Measurements from ENCODE around the gene HSPA4. TPM values are rescaled to one million over a fixed set of nuclear protein-coding genes. Genes with fewer than 3 reads are reported as not detected.
"Not testable (repeated sequence)": the region's sequence is repeated elsewhere in the genome, so short reads cannot be mapped to it uniquely, and the experiment has no call there.

Gene HSPA4
- polyA plus RNA-seq, 4 donors, result 30.9 to 67.1 (median 41.1) TPM

DNA sequence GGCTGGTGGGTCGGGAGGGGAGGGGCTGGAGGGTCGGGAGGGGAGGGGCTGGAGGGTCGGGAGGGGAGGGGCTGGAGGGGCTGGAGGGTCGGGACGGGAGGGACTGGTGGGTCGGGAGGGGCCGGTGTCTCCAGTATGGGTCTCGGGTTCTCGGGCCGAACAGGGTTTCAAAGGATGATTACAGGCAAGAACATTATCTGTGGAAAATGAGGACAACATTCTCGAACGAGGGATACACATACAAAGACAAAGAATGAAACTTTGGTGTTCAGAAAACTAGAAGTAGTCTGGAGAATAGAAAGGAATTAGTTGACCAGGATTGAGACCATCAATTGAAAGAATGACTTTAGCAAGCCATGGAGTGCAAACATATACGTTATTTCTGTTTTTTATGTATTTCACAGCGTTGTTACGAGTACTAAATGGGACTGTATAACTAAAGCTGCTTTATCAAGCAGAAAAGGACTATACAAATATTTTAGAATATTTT is 25.1 kb upstream of the HSPA4 start:
- Histone ChIP-seq H3K4me1 (ENCODE audit: control insufficient read depth in 3 of 3, insufficient read depth in 2 of 3, low read depth in 1 of 3, low read length in 2 of 3) (peaks cover 0 to 5% (median 5%) of the 10 kb centered on the region in 3 donors), H3K4me3 (ENCODE audit: low read depth in 1 of 3, low read length in 3 of 3) (peak overlapping the region; percentile 78 to 100 (median 82)), H3K36me3 (ENCODE audit: control insufficient read depth in 3 of 3, insufficient read depth in 2 of 3, low read depth in 1 of 3, low read length in 3 of 3) (peaks cover 0 to 8% (median 0%) of the 10 kb centered on the region in 3 donors), H3K9me3 (ENCODE audit: control insufficient read depth in 2 of 2, insufficient read depth in 1 of 2, low read depth in 1 of 2, low read length in 1 of 2) (no peaks in the 10 kb centered on the region), H3K27me3 (ENCODE audit: control insufficient read depth in 3 of 3, insufficient read depth in 3 of 3, low read length in 3 of 3) (no peaks in the 10 kb centered on the region), H3K27ac (ENCODE audit: low read depth in 1 of 3, low read length in 2 of 3) (peak overlapping the region in 2 of 3 donors; percentile 47 to 62)
- FAIRE-seq (no peak), DNase-seq (no peak)
- WGBS, 3 donors, result 4 to 7% (median 6%) methylated on average over 14 to 15 of the region's 15 CpGs

DNA sequence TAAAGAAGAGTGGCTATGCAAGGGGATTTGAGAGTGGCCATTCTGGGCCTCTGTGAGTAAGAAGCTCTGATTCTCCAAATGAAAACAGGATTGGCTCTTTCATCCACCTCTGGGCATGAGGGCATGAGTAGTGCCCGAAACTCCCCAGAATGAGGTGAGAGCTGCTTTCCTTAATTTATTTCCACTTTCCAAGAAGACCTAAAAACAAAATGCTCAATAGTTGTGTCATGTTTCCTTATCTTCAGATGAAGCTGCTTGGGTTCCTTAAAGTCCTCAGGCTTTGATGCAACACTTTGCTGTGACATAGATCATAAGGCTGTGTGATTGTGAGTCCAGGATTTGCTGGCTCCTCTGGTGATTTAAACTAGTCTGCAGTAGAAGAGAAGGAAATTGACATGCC is 22.4 kb upstream of the HSPA4 start:
- Histone ChIP-seq H3K4me3 (ENCODE audit: low read depth in 1 of 3, low read length in 3 of 3) (no peak overlapping the region), H3K36me3 (ENCODE audit: control insufficient read depth in 3 of 3, insufficient read depth in 2 of 3, low read depth in 1 of 3, low read length in 3 of 3) (peaks cover 0 to 1% (median 0%) of the 10 kb centered on the region in 3 donors), H3K4me1 (ENCODE audit: control insufficient read depth in 3 of 3, insufficient read depth in 2 of 3, low read depth in 1 of 3, low read length in 2 of 3) (peaks cover 0 to 3% (median 2%) of the 10 kb centered on the region in 3 donors), H3K27me3 (ENCODE audit: control insufficient read depth in 3 of 3, insufficient read depth in 3 of 3, low read length in 3 of 3) (no peaks in the 10 kb centered on the region), H3K27ac (ENCODE audit: low read depth in 1 of 3, low read length in 2 of 3) (no peak overlapping the region), H3K9me3 (ENCODE audit: control insufficient read depth in 2 of 2, insufficient read depth in 1 of 2, low read depth in 1 of 2, low read length in 1 of 2) (no peaks in the 10 kb centered on the region)
- no peak for FAIRE-seq
- no peak for DNase-seq
- 88 to 100% (median 95%) methylated on average over 1 of the region's 1 CpG for WGBS, 3 donors

DNA sequence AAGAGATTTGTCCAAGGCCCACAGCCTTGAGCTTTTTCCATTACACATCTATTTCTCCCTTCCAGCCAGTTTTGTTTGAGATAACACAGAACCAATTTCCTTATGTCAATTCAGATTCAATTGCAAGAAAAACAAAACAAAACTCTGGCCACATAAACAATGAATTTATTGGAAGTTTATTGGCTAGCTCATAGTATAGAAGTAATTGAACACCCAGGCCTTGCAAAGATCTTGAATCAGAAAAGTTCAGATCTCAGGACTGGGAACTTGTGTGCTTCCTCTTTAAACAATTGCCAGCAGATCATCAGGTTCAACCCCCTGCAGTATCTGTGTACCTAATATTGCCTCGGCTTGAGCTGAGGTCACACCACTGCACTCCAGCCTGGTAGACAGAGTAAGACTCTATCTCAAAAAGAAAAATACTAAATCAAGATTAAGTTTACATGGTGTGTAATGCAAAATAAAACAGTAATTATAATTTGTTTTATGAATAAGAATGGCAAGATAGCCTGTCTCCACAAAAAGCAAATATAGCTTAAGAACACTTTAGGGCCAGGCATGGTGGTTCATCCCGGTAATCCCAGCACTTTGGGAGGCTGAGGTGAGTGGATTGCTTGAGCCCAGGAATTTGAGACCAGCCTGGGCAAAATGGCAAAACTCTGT is 21.3 kb upstream of the HSPA4 start:
- no peaks in the 10 kb centered on the region for H3K27me3 ChIP-seq (ENCODE audit: control insufficient read depth in 3 of 3, insufficient read depth in 3 of 3, low read length in 3 of 3)
- H3K4me3 ChIP-seq (ENCODE audit: low read depth in 1 of 3, low read length in 3 of 3), result no peak overlapping the region
- WGBS, 3 donors, result 57 to 84% (median 62%) methylated on average over 2 of the region's 2 CpGs
- no peak for DNase-seq
- H3K9me3 ChIP-seq (ENCODE audit: control insufficient read depth in 2 of 2, insufficient read depth in 1 of 2, low read depth in 1 of 2, low read length in 1 of 2), result no peaks in the 10 kb centered on the region
- no peaks in the 10 kb centered on the region for H3K36me3 ChIP-seq (ENCODE audit: control insufficient read depth in 3 of 3, insufficient read depth in 2 of 3, low read depth in 1 of 3, low read length in 3 of 3)
- peaks cover 0 to 1% (median 0%) of the 10 kb centered on the region in 3 donors for H3K4me1 ChIP-seq (ENCODE audit: control insufficient read depth in 3 of 3, insufficient read depth in 2 of 3, low read depth in 1 of 3, low read length in 2 of 3)
- FAIRE-seq, result no peak
- no peak overlapping the region for H3K27ac ChIP-seq (ENCODE audit: low read depth in 1 of 3, low read length in 2 of 3)

DNA sequence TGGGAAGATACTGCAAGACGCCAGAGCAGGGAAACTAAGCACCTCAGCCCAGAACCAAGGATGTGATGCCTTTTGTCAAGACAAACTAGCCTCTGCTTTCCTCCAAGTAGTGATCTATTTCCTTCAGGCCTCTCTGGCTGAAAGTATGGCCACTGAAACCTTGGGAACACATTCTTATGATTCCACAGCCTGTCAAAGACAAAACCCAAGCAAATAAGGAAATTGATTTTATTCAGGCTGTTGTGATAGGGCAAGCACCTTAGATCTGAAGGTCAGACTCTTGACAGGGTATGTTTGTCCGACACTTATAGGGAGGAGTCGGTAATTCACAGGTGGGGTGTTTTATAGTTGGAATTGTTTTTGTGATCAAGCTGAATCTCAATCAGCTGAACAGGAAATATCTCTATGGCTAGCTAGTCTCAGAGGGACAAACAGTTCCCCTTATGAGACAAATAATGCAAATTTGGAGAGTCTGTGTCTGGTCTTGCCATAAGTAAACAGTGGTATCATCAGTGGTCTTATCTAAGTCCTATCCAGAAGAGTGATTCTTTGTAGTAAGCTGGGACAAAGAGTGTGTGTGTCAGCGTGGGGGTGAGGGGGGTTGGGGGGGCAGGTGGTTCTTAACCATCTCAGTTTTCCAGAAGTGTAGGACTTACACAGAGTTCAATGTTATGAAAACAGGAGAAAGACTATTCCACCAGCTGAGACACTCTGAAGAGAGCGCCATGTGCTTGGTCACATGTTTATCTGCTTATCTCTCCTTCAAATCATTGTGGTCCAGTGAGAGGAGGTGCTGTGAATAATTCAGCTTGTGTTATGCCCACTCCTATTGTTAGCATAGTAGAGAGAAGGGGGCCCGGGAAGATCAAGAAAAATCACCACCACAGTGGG is 18.7 kb upstream of the HSPA4 start:
- Histone ChIP-seq H3K9me3 (ENCODE audit: control insufficient read depth in 2 of 2, insufficient read depth in 1 of 2, low read depth in 1 of 2, low read length in 1 of 2) (no peaks in the 10 kb centered on the region), H3K27ac (ENCODE audit: low read depth in 1 of 3, low read length in 2 of 3) (no peak overlapping the region), H3K4me3 (ENCODE audit: low read depth in 1 of 3, low read length in 3 of 3) (no peak overlapping the region), H3K27me3 (ENCODE audit: control insufficient read depth in 3 of 3, insufficient read depth in 3 of 3, low read length in 3 of 3) (no peaks in the 10 kb centered on the region), H3K36me3 (ENCODE audit: control insufficient read depth in 3 of 3, insufficient read depth in 2 of 3, low read depth in 1 of 3, low read length in 3 of 3) (no peaks in the 10 kb centered on the region), H3K4me1 (ENCODE audit: control insufficient read depth in 3 of 3, insufficient read depth in 2 of 3, low read depth in 1 of 3, low read length in 2 of 3) (no peaks in the 10 kb centered on the region)
- FAIRE-seq (no peak), DNase-seq (peak in 1 of 2 donors; percentile 37)
- WGBS, 3 donors, result 39 to 49% (median 46%) methylated on average over 6 of the region's 6 CpGs

DNA sequence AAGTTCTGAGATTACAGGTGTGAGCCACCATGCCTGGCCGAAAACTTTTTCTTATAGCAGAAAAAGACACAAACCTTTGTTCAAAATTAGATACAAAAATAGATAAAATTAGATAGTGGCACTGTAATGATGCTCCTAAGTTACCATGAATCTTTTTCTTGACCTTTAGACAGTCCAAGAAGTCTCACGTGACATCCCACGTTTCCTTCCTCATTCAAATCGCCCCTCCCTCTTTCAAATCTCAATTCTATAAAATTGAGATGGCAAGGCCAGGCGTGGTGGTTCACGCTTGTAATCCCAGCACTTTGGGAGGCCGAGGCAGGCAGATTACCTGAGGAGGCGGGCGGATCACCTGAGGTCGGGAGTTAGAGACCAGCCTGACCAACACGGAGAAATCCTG is 17.7 kb upstream of the HSPA4 start:
- H3K27me3 ChIP-seq (ENCODE audit: control insufficient read depth in 3 of 3, insufficient read depth in 3 of 3, low read length in 3 of 3), result no peaks in the 10 kb centered on the region
- no peaks in the 10 kb centered on the region for H3K9me3 ChIP-seq (ENCODE audit: control insufficient read depth in 2 of 2, insufficient read depth in 1 of 2, low read depth in 1 of 2, low read length in 1 of 2)
- FAIRE-seq (no peak), DNase-seq (no peak)
- no peaks in the 10 kb centered on the region for H3K36me3 ChIP-seq (ENCODE audit: control insufficient read depth in 3 of 3, insufficient read depth in 2 of 3, low read depth in 1 of 3, low read length in 3 of 3)
- no peaks in the 10 kb centered on the region for H3K4me1 ChIP-seq (ENCODE audit: control insufficient read depth in 3 of 3, insufficient read depth in 2 of 3, low read depth in 1 of 3, low read length in 2 of 3)
- H3K27ac ChIP-seq (ENCODE audit: low read depth in 1 of 3, low read length in 2 of 3), result no peak overlapping the region
- no peak overlapping the region for H3K4me3 ChIP-seq (ENCODE audit: low read depth in 1 of 3, low read length in 3 of 3)
- 79 to 82% (median 79%) methylated on average over 11 of the region's 11 CpGs for WGBS, 3 donors

DNA sequence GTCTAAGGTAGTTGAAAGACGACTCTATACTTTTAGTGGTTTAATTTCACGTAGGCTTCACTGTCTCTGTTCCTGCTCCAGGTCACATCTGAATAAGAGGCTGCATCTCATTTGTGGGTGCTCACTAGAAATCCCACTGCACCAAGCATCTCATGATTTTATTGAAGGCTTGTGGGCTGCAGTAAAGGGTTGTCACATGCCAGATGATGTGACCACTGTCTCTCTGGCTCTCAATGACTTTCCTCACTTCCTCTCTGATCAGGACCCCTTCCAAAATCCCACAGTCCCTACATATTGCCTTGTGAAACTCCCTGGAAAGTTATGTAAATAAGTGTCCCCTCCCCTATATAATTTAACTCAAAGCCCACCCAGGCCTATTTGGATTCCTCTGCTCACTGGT is 16.6 kb upstream of the HSPA4 start:
- FAIRE-seq (no peak), DNase-seq (no peak)
- WGBS, 3 donors, result 53 to 73% (median 69%) methylated on average over 2 of the region's 2 CpGs
- no peaks in the 10 kb centered on the region for H3K4me1 ChIP-seq (ENCODE audit: control insufficient read depth in 3 of 3, insufficient read depth in 2 of 3, low read depth in 1 of 3, low read length in 2 of 3)
- no peak overlapping the region for H3K27ac ChIP-seq (ENCODE audit: low read depth in 1 of 3, low read length in 2 of 3)
- no peak overlapping the region for H3K4me3 ChIP-seq (ENCODE audit: low read depth in 1 of 3, low read length in 3 of 3)
- H3K27me3 ChIP-seq (ENCODE audit: control insufficient read depth in 3 of 3, insufficient read depth in 3 of 3, low read length in 3 of 3), result no peaks in the 10 kb centered on the region
- H3K9me3 ChIP-seq (ENCODE audit: control insufficient read depth in 2 of 2, insufficient read depth in 1 of 2, low read depth in 1 of 2, low read length in 1 of 2), result no peaks in the 10 kb centered on the region
- H3K36me3 ChIP-seq (ENCODE audit: control insufficient read depth in 3 of 3, insufficient read depth in 2 of 3, low read depth in 1 of 3, low read length in 3 of 3), result no peaks in the 10 kb centered on the region

DNA sequence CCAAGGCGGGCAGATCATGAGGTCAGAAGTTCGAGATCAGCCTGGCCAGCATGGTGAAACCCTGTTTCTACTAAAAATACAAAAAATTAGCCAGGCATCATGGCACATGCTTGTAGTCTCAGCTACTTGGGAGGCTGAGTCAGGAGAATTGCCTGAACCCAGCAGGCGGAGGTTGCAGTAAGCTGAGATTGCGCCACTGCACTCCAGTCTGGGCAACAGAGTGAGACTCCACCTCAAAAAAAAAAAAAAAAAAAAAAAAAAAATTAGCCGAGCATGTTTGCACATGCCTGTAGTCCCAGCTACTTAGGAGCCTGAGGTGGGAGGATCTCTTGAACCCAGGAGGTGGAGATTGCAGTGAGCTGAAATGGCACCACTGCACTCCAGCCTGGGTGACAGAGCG is 15.1 kb upstream of the HSPA4 start:
- not testable (repeated sequence) for H3K4me1 ChIP-seq (ENCODE audit: control insufficient read depth in 3 of 3, insufficient read depth in 2 of 3, low read depth in 1 of 3, low read length in 2 of 3); FAIRE-seq; H3K27me3 ChIP-seq (ENCODE audit: control insufficient read depth in 3 of 3, insufficient read depth in 3 of 3, low read length in 3 of 3); H3K36me3 ChIP-seq (ENCODE audit: control insufficient read depth in 3 of 3, insufficient read depth in 2 of 3, low read depth in 1 of 3, low read length in 3 of 3); H3K4me3 ChIP-seq (ENCODE audit: low read depth in 1 of 3, low read length in 3 of 3); H3K27ac ChIP-seq (ENCODE audit: low read depth in 1 of 3, low read length in 2 of 3); H3K9me3 ChIP-seq (ENCODE audit: control insufficient read depth in 2 of 2, insufficient read depth in 1 of 2, low read depth in 1 of 2, low read length in 1 of 2); DNase-seq
- WGBS, 3 donors, result 89 to 97% (median 90%) methylated on average over 5 to 6 of the region's 6 CpGs

DNA sequence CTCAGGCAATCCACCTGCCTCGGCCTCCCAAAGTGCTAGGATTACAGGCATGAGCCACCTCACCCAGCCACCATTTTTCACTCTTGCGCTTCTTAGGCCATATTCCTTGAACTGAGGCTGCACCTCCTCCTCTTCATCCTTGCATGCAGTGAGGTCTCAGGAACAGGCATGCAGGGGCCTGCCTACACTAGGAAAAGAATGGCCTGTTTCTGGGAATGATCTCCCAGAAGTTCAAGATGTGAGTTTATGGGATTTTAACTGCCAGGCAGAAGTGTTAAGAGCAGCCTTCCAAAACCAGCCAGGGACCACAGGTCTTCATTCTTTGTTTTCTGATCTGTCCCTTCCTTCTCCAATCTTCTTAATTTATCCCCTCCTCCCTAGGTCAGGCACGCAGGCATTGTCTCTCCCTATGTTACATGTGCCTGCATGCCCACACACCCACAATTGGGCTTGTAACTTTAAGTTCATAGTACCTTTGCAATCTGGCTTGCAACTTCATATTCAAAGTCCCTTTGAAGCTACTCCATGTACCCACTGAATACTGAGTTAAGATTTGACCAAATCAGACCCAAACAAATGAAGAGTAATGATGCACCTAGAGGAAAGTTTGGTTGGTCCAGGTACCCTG is 10.5 kb upstream of the HSPA4 start:
- Histone ChIP-seq H3K27ac (ENCODE audit: low read depth in 1 of 3, low read length in 2 of 3) (no peak overlapping the region), H3K4me1 (ENCODE audit: control insufficient read depth in 3 of 3, insufficient read depth in 2 of 3, low read depth in 1 of 3, low read length in 2 of 3) (no peaks in the 10 kb centered on the region), H3K9me3 (ENCODE audit: control insufficient read depth in 2 of 2, insufficient read depth in 1 of 2, low read depth in 1 of 2, low read length in 1 of 2) (no peaks in the 10 kb centered on the region), H3K4me3 (ENCODE audit: low read depth in 1 of 3, low read length in 3 of 3) (no peak overlapping the region), H3K36me3 (ENCODE audit: control insufficient read depth in 3 of 3, insufficient read depth in 2 of 3, low read depth in 1 of 3, low read length in 3 of 3) (no peaks in the 10 kb centered on the region), H3K27me3 (ENCODE audit: control insufficient read depth in 3 of 3, insufficient read depth in 3 of 3, low read length in 3 of 3) (no peaks in the 10 kb centered on the region)
- no peak for DNase-seq
- no peak for FAIRE-seq
- 85 to 89% (median 87%) methylated on average over 3 of the region's 3 CpGs for WGBS, 3 donors

Data from small intestine (tissue), 7 donors.